OCI-M2 (cell line): ENCODE data around the gene PCDHA11.
"Not testable (repeated sequence)": the region's sequence is repeated elsewhere in the genome, so short reads cannot be mapped to it uniquely, and the experiment has no call there.

Experiments
- DNase-seq: peaks from one replicate; lab custom pipeline; 2025; ENCODE audit not compliant: unreplicated experiment; lab: John Stamatoyannopoulos, UW

The PCDHA11 gene

GRCh38 chr5:140849831-140850634 is 18.7 kb upstream of the PCDHA11 start:
- DNase-seq, result not testable (repeated sequence)

GRCh38 chr5:140855772-140856674 is 12.7 kb upstream of the PCDHA11 start, which contains the start of gene PCDHA10:
Gene PCDHA10 (plus strand): TSS chr5:140855897. CDS start chr5:140856049, 152 bp downstream.
- DNase-seq, result no peak

DNA sequence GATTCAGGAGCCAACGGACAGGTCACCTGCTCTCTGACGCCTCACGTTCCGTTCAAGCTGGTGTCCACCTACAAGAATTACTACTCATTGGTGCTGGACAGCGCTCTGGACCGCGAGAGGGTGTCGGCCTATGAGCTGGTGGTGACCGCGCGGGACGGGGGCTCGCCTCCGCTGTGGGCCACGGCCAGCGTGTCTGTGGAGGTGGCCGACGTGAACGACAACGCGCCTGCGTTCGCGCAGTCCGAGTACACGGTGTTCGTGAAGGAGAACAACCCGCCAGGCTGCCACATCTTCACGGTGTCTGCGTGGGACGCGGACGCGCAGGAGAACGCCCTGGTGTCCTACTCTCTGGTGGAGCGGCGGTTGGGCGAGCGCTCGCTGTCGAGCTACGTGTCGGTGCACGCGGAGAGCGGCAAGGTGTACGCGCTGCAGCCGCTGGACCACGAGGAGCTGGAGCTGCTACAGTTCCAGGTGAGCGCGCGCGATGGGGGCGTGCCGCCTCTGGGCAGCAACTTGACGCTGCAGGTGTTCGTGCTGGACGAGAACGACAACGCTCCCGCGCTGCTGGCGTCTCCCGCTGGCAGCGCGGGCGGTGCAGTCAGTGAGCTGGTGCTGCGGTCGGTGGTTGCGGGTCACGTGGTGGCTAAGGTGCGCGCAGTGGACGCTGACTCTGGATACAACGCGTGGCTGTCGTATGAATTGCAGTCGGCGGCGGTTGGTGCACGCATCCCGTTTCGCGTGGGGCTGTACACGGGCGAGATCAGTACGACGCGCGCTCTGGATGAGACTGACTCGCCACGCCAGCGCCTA is 11.4 kb upstream of the PCDHA11 start:
- DNase-seq, result no peak

- DNase-seq, result no peak
Observed at GRCh38 chr5:140857987-140858240, 10.8 kb upstream of the PCDHA11 start.

GRCh38 chr5:140862441-140863295 is 6.1 kb upstream of the PCDHA11 start:
- DNase-seq, result no peak

- DNase-seq, result no peak
Observed at GRCh38 chr5:140869555-140869886, 764 bp downstream of the PCDHA11 start.

GRCh38 chr5:140870221-140871201 is 1.8 kb downstream of the PCDHA11 start:
- DNase-seq, result no peak

DNA sequence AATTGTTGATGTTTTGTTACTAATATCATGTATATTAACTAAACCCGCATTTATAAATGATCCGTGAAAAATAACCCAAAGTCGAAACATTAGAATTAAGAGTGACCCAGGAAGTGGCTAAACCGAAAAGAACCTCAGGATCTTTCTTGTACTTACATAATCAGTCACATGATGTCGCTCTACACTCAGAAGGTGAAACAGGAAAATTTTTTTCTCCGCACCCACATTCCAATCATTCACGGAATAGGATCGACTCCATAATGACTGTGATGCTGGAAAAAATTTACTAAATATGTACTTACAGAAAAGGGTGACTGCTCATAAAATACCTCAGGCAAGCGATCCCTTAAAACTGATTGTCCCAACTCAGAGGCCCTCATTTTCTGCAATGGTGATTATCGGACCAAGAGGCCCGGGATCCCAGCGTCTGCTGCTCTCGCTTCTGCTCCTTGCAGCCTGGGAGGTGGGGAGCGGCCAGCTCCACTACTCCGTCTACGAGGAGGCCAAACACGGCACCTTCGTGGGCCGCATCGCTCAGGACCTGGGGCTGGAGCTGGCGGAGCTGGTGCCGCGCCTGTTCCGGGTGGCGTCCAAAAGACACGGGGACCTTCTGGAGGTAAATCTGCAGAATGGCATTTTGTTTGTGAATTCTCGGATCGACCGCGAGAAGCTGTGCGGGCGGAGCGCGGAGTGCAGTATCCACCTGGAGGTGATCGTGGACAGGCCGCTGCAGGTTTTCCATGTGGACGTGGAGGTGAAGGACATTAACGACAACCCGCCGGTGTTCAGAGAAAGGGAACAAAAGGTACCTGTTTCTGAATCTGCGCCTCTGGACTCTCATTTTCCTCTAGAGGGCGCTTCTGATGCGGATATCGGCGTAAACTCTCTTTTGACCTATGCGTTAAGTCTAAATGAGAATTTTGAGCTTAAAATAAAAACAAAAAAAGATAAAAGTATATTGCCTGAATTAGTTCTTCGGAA is 6.6 kb downstream of the PCDHA11 start, which contains the start of gene PCDHA12:
Gene PCDHA12 (plus strand): TSS at position 224 of the 981 bp plus-strand sequence. CDS start 165 bp downstream, at position 389.
- DNase-seq, result no peak

GRCh38 chr5:140876541-140877261 is 7.9 kb downstream of the PCDHA11 start:
- not testable (repeated sequence) for DNase-seq

DNA sequence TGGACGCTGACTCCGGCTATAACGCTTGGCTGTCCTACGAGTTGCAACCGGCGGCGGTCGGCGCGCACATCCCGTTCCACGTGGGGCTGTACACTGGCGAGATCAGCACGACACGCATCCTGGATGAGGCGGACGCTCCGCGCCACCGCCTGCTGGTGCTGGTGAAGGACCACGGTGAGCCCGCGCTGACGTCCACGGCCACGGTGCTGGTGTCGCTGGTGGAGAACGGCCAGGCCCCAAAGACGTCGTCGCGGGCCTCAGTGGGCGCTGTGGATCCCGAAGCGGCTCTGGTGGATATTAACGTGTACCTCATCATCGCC is 8.5 kb downstream of the PCDHA11 start:
- no peak for DNase-seq

DNA sequence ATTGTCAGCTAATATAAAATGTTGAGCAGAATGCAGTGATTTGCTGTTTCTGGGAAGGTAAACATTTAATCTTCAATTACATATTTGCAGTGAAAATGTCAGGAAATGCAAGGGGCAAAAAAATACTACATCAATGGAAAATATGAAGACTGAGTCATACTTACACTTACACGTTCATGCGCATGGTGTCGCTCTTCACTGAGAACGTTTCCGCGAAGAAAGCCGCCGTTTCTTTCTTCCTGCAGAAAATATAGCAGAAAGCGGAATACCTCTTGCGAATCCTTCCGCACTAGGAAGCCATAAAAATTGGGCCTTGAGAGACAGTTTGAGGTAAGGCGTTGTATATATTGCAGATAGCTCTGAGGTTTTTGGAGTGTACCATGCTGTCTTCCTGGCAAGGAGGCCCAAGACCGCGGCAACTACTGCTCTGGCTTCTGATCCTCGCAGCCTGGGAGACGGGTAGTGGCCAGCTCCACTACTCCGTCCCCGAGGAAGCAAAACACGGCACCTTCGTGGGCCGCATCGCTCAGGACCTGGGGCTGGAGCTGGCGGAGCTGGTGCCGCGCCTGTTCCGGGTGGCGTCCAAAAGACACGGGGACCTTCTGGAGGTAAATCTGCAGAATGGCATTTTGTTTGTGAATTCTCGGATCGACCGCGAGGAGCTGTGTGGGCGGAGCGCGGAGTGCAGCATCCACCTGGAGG is 13.3 kb downstream of the PCDHA11 start, which contains the start of gene PCDHA13:
Gene PCDHA13 (plus strand): TSS at position 236 of the 702 bp plus-strand sequence. CDS start 145 bp downstream, at position 381.
- DNase-seq, result no peak

- no peak for DNase-seq
Observed at GRCh38 chr5:140882591-140882899, 13.8 kb downstream of the PCDHA11 start.

DNA sequence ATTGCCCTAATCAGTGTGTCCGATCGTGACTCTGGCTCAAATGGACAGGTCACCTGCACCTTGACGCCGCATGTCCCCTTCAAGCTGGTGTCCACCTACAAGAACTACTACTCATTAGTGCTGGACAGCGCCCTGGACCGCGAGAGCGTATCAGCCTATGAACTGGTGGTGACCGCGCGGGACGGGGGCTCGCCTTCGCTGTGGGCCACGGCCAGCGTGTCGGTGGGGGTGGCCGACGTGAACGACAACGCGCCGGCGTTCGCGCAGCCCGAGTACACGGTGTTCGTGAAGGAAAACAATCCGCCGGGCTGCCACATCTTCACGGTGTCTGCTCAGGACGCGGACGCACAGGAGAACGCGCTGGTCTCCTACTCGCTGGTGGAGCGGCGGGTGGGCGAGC is 14.6 kb downstream of the PCDHA11 start:
- no peak for DNase-seq

DNA sequence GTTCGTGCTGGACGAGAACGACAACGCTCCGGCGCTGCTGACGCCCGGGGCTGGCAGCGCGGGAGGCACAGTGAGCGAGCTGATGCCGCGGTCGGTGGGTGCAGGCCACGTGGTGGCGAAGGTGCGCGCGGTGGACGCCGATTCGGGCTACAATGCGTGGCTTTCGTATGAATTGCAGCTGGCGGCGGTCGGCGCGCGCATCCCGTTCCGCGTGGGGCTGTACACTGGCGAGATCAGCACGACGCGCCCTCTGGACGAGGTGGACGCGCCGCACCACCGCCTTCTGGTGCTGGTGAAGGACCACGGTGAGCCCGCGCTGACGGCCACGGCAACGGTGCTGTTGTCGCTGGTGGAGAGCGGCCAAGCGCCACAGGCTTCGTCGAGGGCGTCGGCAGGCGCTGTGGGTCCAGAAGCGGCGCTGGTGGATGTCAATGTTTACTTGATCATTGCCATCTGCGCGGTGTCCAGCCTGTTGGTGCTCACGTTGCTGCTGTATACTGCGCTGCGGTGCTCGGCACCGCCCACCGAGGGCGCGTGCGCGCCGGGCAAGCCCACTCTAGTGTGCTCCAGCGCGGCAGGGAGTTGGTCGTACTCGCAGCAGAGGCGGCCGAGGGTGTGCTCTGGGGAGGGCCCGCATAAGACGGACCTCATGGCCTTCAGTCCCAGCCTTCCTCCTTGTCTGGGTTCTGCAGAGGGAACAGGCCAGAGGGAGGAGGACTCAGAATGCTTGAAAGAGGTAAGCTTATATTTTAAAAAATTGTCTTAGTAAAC is 15.4 kb downstream of the PCDHA11 start:
- DNase-seq, result no peak

DNA sequence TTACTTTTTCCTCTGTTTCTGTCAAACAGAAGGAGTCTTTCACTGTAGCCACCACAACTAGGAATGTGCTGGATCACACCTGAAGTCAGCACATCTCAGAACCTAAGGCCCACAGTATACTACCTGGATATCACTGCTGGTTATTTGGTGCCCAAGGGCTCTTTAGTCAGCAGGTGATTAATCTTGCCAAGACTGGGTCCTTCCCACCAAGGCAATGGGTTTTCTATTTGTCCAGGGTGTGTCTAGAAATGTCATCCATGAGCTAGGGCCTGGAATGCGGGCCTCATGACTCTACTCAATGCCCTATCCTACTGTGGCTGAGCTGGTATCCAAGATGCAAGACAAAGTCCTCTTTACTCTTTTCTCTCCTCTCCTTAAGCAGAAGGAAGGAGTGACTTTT is 47.6 kb downstream of the PCDHA11 start:
- DNase-seq, result no peak
